Psoas muscle (tissue), 8 donors: Measurements from ENCODE around the gene TMEM26. TPM values are rescaled to one million over a fixed set of nuclear protein-coding genes. Genes with fewer than 3 reads are reported as not detected.

Experiments used
- ATAC-seq, 4 donors: fragments of 200-7000 bp; cut with Tn5 transposase; one replicate each; pipeline ENCODE4 v1.9.1; 2020; ENCODE audit warnings: moderate library complexity in 3 of 4, mild to moderate bottlenecking in 2 of 4
- DNase-seq, 2 donors: peaks; one replicate each; pipeline ENCODE4 v3.0.0-alpha.2; 2020
- H3K27ac ChIP-seq: fragments of 200-600 bp; one replicate; pipeline ENCODE4 v1.8.0; 2022
- H3K27me3 ChIP-seq, 3 donors: fragments of 200-600 bp in 1 of 3; one replicate each; pipeline versions ENCODE4 v1.6.1 to v1.8.0; 2013 to 2022; ENCODE audit warnings: low read length in 2 of 3, mild to moderate bottlenecking in 2 of 3, moderate library complexity in 1 of 3; ENCODE audit not compliant: insufficient read depth in 3 of 3
- H3K36me3 ChIP-seq, 2 donors: fragments of 200-600 bp in 1 of 2; one replicate each; pipeline versions ENCODE4 v1.6.1 to v1.8.0; 2013 to 2022; ENCODE audit warnings: low read depth in 1 of 2, mild to moderate bottlenecking in 1 of 2, moderate library complexity in 1 of 2; ENCODE audit not compliant: insufficient read depth in 1 of 2
- H3K4me1 ChIP-seq: fragments of 200-600 bp; one replicate; pipeline ENCODE4 v1.8.0; 2022
- H3K4me3 ChIP-seq: fragments of 200-600 bp; one replicate; pipeline ENCODE4 v1.8.0; 2022; ENCODE audit warnings: mild to moderate bottlenecking
- H3K9me3 ChIP-seq: fragments of 200-600 bp; one replicate; pipeline ENCODE4 v1.8.0; 2022
- whole genome bisulfite sequencing, 3 donors: extraction: QIAGEN DNeasy Blood & Tissue Kit; methylation state at CpG; one replicate each; pipeline versions ENCODE4 v1.1.6 to v1.1.7; 2013; 5-methylcytosine and 5-hydroxymethylcytosine counted together
- intact Hi-C, 2 donors: fragments of 100-400 bp; cut with DNase I; formaldehyde crosslinking; loops; one replicate each; pipeline versions ENCODE4 v1.11.0 to v1.14.2; 2022
- polyA plus RNA-seq, 3 donors: library from polyadenylated mRNA; stranded (reverse); fragments of 200-250 nt; gene quantifications; one replicate each; pipeline ENCODE4 v1.2.3, GENCODE V29; 2013
- total RNA-seq, 4 donors: library from RNA; stranded (reverse); fragmentation: NEBNext Ultra II Directional in 2 of 4; extraction: Animal tissue kit (Norgen Biotek cat#: 25700) in 2 of 4; gene quantifications; one replicate each; pipeline versions ENCODE4 v1.2.1 to v1.2.4, GENCODE V29; 2021 to 2023
- TF ChIP-seq, protein P1 (sequence below): fragments of 200-600 bp; IDR thresholded peaks from one replicate; pipeline ENCODE4 v1.8.0; 2022; ENCODE audit warnings: antibody characterized with exemption
- donor health status: healthy with polysubstance abuse.
- donor health status: DM: no; HTN: no; CAD: no; lungs with moderate emphysema.
- donor health status: Bipolar disorder and iron deficiency.
- donor health status: healthy.
- donor health status: DM: yes; HTN: yes; CAD: no.
- donor health status: DM: no; HTN: no; CAD: no.
- donor health status: DM: no; HTN: no; CAD: no.
- donor health status: DM: yes; HTN: yes; CAD: no.

The TMEM26 gene
- total and polyA plus RNA-seq, 7 donors, result 0.05 to 0.99 (median 0.10) TPM

DNA sequence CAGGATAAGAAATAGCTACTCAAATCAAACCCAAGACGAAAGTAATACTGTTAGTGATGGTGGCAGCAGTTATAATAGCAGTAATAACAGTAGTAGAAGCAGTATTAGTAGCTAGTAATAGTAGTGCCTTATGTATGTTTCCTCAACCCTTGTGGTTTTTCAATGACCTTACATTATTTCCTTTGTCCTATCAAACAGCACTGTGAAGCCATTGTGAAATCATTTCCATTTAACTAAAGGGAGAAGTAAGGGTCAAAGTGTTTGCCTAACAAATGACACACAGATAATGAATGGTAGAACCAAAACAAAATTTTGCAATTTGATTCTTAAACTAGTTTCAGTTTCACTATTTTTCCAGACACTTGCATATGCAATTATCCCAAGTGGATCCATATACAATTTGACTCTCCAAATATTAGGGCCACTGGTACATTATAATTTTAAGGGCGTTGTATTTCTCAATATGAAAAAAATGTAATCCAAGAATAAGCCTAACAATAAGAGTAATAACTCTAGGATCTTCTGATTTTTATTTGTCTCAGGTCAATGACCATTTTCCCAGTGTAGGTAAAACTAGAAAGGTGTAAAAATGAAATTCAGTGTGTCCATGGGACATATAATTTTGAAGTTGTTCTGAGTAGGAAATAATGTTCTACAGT is 33.7 kb upstream of the TMEM26 start:
- H3K27me3 ChIP-seq, result no peaks in the 10 kb centered on the region
- no peak for ATAC-seq
- TF ChIP-seq, protein P1, sequence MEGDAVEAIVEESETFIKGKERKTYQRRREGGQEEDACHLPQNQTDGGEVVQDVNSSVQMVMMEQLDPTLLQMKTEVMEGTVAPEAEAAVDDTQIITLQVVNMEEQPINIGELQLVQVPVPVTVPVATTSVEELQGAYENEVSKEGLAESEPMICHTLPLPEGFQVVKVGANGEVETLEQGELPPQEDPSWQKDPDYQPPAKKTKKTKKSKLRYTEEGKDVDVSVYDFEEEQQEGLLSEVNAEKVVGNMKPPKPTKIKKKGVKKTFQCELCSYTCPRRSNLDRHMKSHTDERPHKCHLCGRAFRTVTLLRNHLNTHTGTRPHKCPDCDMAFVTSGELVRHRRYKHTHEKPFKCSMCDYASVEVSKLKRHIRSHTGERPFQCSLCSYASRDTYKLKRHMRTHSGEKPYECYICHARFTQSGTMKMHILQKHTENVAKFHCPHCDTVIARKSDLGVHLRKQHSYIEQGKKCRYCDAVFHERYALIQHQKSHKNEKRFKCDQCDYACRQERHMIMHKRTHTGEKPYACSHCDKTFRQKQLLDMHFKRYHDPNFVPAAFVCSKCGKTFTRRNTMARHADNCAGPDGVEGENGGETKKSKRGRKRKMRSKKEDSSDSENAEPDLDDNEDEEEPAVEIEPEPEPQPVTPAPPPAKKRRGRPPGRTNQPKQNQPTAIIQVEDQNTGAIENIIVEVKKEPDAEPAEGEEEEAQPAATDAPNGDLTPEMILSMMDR, result no peak
- no peak for DNase-seq
- intact Hi-C loops, result no loop called here
- H3K9me3 ChIP-seq, result no peaks in the 10 kb centered on the region
- H3K4me3 ChIP-seq, result no peak overlapping the region
- H3K27ac ChIP-seq, result no peak overlapping the region
- H3K36me3 ChIP-seq, result no peaks in the 10 kb centered on the region
- H3K4me1 ChIP-seq, result no peaks in the 10 kb centered on the region
- WGBS, 3 donors, result 91% methylated on average over 2 of the region's 2 CpGs

DNA sequence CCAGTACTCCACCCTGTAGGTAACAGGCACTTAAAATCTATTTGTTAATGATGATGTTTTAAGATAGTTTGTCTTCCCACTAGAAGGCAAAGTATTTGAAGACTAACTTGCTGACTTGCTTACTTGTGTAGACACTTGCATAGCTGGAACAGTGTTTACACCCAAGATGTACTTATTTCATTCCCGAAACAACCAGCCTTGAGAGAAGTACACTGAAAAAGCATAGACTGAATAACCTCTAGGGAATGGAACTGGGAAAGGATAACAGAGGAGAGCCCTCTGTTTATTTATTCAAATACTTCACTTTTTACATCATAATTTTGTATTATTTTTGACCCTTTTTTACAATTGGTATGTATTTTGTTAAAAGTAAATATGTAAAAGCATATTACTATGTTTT is 33.1 kb upstream of the TMEM26 start:
- DNase-seq (no peak), ATAC-seq (no peak)
- no peak overlapping the region for H3K4me3 ChIP-seq
- 69 to 81% (median 78%) methylated on average over 1 of the region's 1 CpG for WGBS, 3 donors
- TF ChIP-seq, protein P1, result no peak
- H3K4me1 ChIP-seq, result no peaks in the 10 kb centered on the region
- no peaks in the 10 kb centered on the region for H3K27me3 ChIP-seq
- no peaks in the 10 kb centered on the region for H3K9me3 ChIP-seq
- intact Hi-C loops, result no loop called here
- no peaks in the 10 kb centered on the region for H3K36me3 ChIP-seq
- no peak overlapping the region for H3K27ac ChIP-seq

DNA sequence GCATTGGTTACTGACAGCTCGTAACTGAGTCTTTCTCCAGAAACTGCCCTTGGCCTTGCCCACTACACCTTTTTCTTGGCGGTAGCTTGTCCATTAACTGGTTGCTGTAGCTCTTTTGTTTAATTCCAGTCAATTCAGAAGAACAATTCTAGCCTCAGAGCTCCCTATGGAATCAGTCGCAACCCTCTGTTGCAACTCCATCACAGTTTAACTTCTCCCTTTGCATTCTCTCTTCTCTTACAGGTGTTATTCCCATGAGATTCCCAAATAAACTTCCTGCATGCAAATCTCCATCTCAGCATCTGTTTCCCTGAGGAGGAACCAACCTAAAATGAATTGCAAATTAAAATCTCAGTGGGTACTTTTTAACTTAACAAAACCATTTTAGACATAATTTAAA is 28.4 kb upstream of the TMEM26 start:
- Histone ChIP-seq H3K4me1 (no peaks in the 10 kb centered on the region), H3K4me3 (no peak overlapping the region), H3K9me3 (no peaks in the 10 kb centered on the region), H3K27ac (no peak overlapping the region), H3K36me3 (no peaks in the 10 kb centered on the region), H3K27me3 (no peaks in the 10 kb centered on the region)
- TF ChIP-seq, protein P1, result no peak
- DNase-seq (no peak), ATAC-seq (no peak)
- WGBS, 3 donors, result 64 to 74% (median 69%) methylated on average over 3 of the region's 3 CpGs
- intact Hi-C loops, result no loop called here

DNA sequence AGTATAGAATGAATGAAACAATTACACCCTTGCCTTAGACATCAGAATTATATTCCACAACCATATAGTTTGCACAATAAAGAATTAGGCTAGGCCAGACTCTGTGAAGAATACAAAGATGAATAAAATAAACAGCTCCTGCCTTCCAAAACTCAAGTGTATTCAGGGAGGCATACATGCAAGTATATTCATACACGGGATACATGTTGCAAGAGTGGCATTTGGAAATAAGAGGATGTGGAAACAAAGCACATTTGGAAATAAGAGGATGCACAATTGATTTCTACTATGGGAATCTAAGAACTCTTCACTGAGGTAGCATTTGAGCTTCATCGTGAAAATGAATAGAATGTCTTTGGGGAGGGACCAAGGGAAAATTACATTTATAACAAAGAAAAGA is 27.0 kb upstream of the TMEM26 start:
- DNase-seq, result no peak
- ATAC-seq, result no peak

More for the DNA sequence above, 27.0 kb upstream of the TMEM26 start:
- no peaks in the 10 kb centered on the region for H3K36me3 ChIP-seq
- no peaks in the 10 kb centered on the region for H3K9me3 ChIP-seq
- H3K4me3 ChIP-seq, result no peak overlapping the region
- no peaks in the 10 kb centered on the region for H3K27me3 ChIP-seq
- intact Hi-C loops, result no loop called here
- no peak overlapping the region for H3K27ac ChIP-seq
- TF ChIP-seq, protein P1, result no peak
- WGBS, 3 donors, result 44 to 92% (median 88%) methylated on average over 2 of the region's 2 CpGs
- no peaks in the 10 kb centered on the region for H3K4me1 ChIP-seq
